Ovary (tissue), 9 donors: ENCODE results near the gene ZNF593. TPM values are rescaled to one million over a fixed set of nuclear protein-coding genes. Genes with fewer than 3 reads are reported as not detected.

Source experiments
- DNase-seq, 5 donors: peaks; one replicate each; pipeline ENCODE4 v3.0.0-alpha.2; 2019 to 2020
- H3K27ac ChIP-seq, 2 donors: fragments of 200-600 bp; one replicate each; pipeline versions ENCODE4 v1.5.1 to v1.8.0; 2019 to 2022
- H3K27me3 ChIP-seq: fragments of 200-600 bp; one replicate; pipeline ENCODE4 v1.8.0; 2022
- H3K36me3 ChIP-seq: fragments of 200-600 bp; sonication (generic); one replicate; pipeline ENCODE4 v1.5.1; 2019
- H3K4me1 ChIP-seq: one replicate; pipeline ENCODE4 v1.8.1; 2013; ENCODE audit warnings: mild to moderate bottlenecking, moderate library complexity; ENCODE audit not compliant: insufficient read depth
- H3K4me3 ChIP-seq: fragments of 200-600 bp; sonication (generic); one replicate; pipeline ENCODE4 v1.5.1; 2017
- H3K9me3 ChIP-seq, 2 donors: fragments of 200-600 bp in 1 of 2; sonication (generic) in 1 of 2; one replicate each; pipeline versions ENCODE4 v1.5.1 to v1.8.1; 2013 to 2019; ENCODE audit warnings: mild to moderate bottlenecking in 1 of 2, moderate library complexity in 1 of 2
- EP300 ChIP-seq: sonication (generic); formaldehyde crosslinking; IDR thresholded peaks from one replicate; pipeline ENCODE4 v1.6.1; 2017; ENCODE audit warnings: antibody characterized with exemption
- POLR2A ChIP-seq: fragments of 450-650 bp; IDR thresholded peaks from one replicate; pipeline ENCODE4 v1.6.1; 2017; ENCODE audit warnings: antibody characterized with exemption, mild to moderate bottlenecking, moderate library complexity
- WGBS, 3 donors: extraction: QIAGEN DNeasy Blood & Tissue Kit in 1 of 3; methylation state at CpG; one replicate each; pipeline versions ENCODE4 v1.1.5 to v1.1.7; 2013 to 2017; 5-methylcytosine and 5-hydroxymethylcytosine counted together
- intact Hi-C, 4 donors: fragments of 100-400 bp; cut with DNase I; formaldehyde crosslinking; loops; one replicate each; pipeline versions ENCODE4 v1.11.0 to v1.15.1; 2022 to 2023
- polyA plus RNA-seq, 2 donors: library from polyadenylated mRNA; stranded (reverse); fragments of 200-250 nt in 1 of 2; fragments of 350-450 nt in 1 of 2; fragmentation: Illumina TruSeq in 1 of 2; extraction: RNeasy Lipid Tissue Mini Kit (QIAGEN cat#74804) in 1 of 2; gene quantifications; one replicate each; pipeline ENCODE4 v1.2.3, GENCODE V29; 2013 to 2014
- total RNA-seq, 7 donors: library from RNA; depleted of rRNA in 2 of 7; stranded (reverse); fragments of >200 nt in 2 of 7; fragmentation: NEBNext Ultra II Directional in 3 of 7; extraction: Animal tissue kit (Norgen Biotek cat#: 25700) in 3 of 7; gene quantifications; one replicate each; pipeline versions ENCODE4 v1.1.0 to v1.2.4, GENCODE V29; 2016 to 2023
- TF ChIP-seq, protein P1 (sequence below), 3 donors: fragments of 450-650 bp in 2 of 3; fragments of 200-600 bp in 1 of 3; IDR thresholded peaks; one replicate each; pipeline versions ENCODE4 v1.5.1 to v1.8.0; 2016 to 2022; ENCODE audit warnings: antibody characterized with exemption in 3 of 3, mild to moderate bottlenecking in 1 of 3
- donor health status: DM: no; HTN: no; CAD: no; lungs with moderate emphysema.
- donor health status: DM: no; HTN: no; CAD: no.
- donor health status: Bipolar disorder and iron deficiency.
- donor health status: DM: yes; HTN: yes; CAD: no.
- donor health status: DM: no; HTN: no; CAD: no.
- donor health status: DM: yes; HTN: yes; CAD: no.

Gene ZNF593
- total and polyA plus RNA-seq, 9 donors, result 1.8 to 62.5 (median 36.5) TPM

DNA sequence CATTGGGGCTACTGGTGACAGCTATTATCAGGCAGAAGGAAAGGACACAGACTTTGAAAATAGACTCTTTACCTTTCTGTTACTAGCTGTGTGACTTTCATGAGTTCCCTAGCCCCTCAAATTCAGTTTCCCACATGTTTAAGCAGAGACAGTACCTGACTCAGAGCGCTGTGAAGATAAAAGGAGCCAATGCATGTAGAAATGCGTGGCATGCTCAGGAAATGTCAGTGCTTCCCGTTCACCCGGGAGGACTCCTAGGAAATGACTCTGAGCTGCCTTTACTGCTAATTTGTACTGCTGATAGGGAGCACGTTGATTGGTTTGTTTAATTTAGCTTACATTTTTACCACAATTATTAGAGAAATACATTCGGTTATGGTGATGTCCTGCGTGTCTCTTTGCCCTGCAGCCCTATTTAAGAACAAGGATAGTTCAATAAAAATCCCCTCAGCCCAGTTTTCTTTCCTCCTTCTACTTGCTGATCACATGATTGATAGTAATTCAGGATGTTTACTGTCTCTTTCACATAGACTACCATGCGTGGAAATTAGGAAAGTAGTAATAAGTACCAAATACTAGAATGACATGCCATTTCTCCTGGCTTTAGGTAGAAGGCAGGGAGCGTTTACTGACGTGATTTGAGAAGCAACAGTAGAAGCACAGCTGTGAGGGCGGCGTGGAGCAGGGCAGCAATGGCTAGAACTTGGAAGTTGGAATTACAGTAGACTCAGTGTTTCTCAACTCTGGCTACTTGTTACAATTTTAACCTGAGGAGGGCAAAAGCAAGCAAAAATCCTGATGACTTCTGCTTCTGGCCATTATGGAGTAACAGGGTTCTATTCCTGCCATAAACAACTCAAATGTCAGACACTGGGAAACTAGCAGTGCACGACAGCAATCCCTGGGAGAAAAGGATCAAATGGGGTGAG lies 42.2 kb upstream of the ZNF593 start:
- Histone ChIP-seq H3K4me3 (no peak overlapping the region), H3K27ac (no peak overlapping the region), H3K4me1 (no peaks in the 10 kb centered on the region), H3K36me3 (no peaks in the 10 kb centered on the region), H3K9me3 (no peaks in the 10 kb centered on the region), H3K27me3 (no peaks in the 10 kb centered on the region)
- no peak for DNase-seq
- intact Hi-C loops, result no loop called here
- TF ChIP-seq POLR2A, result no peak
- TF ChIP-seq, protein P1, sequence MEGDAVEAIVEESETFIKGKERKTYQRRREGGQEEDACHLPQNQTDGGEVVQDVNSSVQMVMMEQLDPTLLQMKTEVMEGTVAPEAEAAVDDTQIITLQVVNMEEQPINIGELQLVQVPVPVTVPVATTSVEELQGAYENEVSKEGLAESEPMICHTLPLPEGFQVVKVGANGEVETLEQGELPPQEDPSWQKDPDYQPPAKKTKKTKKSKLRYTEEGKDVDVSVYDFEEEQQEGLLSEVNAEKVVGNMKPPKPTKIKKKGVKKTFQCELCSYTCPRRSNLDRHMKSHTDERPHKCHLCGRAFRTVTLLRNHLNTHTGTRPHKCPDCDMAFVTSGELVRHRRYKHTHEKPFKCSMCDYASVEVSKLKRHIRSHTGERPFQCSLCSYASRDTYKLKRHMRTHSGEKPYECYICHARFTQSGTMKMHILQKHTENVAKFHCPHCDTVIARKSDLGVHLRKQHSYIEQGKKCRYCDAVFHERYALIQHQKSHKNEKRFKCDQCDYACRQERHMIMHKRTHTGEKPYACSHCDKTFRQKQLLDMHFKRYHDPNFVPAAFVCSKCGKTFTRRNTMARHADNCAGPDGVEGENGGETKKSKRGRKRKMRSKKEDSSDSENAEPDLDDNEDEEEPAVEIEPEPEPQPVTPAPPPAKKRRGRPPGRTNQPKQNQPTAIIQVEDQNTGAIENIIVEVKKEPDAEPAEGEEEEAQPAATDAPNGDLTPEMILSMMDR (IDR thresholded peaks at IDR 0.05), result no peak
- no peak for TF ChIP-seq EP300
- 33 to 45% (median 34%) methylated on average over 13 of the region's 13 CpGs for WGBS, 3 donors

DNA sequence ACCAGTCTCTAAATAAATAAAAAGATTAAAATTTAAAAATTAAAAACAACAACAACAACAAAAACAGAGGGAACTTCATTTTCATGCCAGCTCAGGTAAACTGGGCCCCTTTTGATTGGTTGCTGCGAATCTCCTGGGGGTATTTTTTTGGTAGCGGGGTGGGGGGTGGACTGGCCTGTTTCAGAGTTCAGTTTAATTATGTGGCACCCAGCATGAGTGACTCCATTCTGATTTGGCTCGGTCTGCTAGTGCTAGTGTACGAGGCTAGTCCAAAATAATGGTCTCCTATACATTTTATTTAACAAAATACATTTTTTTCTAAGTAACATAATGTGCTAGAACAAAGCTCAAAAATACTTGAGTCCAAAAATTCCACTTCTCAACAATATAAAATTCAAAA lies 39.9 kb upstream of the ZNF593 start:
- no peak overlapping the region for H3K27ac ChIP-seq
- no peaks in the 10 kb centered on the region for H3K36me3 ChIP-seq
- no peaks in the 10 kb centered on the region for H3K4me1 ChIP-seq
- TF ChIP-seq POLR2A, result no peak
- TF ChIP-seq EP300, result no peak
- TF ChIP-seq, protein P1 (IDR thresholded peaks at IDR 0.05), result no peak
- WGBS, 3 donors, result 90 to 96% (median 92%) methylated on average over 4 of the region's 4 CpGs
- H3K4me3 ChIP-seq, result no peak overlapping the region
- H3K27me3 ChIP-seq, result no peaks in the 10 kb centered on the region
- H3K9me3 ChIP-seq, result no peaks in the 10 kb centered on the region
- intact Hi-C loops, result no loop called here
- DNase-seq, result no peak

DNA sequence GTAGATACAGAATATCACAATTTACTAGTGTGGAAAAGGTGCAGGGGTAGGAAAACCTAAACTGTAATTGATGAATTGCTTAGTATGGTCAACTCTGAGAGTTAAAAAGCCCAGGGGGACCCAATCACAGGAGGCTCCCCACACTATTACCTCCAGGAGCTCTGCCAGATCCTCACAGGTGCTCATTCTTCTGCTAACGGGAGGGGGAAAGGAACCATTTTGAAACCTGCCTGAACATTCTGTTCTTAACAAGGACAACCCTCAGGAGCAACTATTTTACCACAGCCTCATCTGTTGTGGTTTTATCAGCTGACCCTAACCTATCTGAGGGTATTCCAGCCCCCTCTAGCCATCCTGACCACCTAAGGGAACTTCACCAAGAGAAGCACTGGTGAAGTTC lies 39.0 kb upstream of the ZNF593 start:
- Histone ChIP-seq H3K27ac (no peak overlapping the region), H3K27me3 (no peaks in the 10 kb centered on the region), H3K9me3 (no peaks in the 10 kb centered on the region), H3K4me3 (no peak overlapping the region), H3K4me1 (no peaks in the 10 kb centered on the region), H3K36me3 (no peaks in the 10 kb centered on the region)
- DNase-seq, result no peak
- intact Hi-C loops, result no loop called here
- 47 to 50% (median 48%) methylated on average over 1 of the region's 1 CpG for WGBS, 3 donors
- TF ChIP-seq POLR2A (no peak), EP300 (no peak)
- TF ChIP-seq, protein P1 (IDR thresholded peaks at IDR 0.05), result no peak

DNA sequence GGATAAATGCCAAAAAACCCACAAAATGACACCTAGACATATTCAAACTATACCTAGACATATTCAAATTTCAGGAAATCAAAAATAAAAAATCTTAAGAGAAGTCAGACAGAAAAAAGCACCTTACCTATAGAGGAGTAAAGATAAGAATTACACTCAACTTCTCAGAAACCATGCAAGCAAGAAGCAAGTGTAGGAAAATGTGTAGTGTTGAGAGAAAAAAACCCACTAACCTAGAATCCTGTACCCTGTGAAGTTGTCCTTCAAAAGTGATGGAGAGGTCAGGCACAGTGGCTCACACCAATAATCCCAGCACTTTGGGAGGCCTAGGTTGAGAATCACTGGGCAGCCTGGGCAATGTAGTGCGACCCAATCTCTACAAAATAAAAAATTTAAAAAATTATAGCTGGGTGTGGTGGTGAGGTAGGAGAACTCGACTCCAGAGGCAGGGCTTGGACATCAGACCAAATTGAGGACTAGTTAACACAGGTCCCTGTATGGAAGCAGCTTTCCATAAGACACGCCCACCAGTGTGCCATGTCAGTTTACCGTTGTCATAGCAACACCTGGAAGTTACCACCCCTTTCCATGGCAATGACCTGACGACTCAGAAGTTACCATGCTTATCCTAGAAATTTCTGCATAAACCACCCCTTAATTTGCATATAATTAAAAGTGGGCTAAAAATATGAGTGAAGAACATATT lies 37.4 kb upstream of the ZNF593 start:
- TF ChIP-seq POLR2A (no peak), EP300 (no peak)
- TF ChIP-seq, protein P1 (IDR thresholded peaks at IDR 0.05), result no peak

More for the DNA sequence above, 37.4 kb upstream of the ZNF593 start:
- H3K4me3 ChIP-seq, result no peak overlapping the region
- DNase-seq, result no peak
- intact Hi-C loops, result no loop called here
- no peaks in the 10 kb centered on the region for H3K27me3 ChIP-seq
- H3K4me1 ChIP-seq, result no peaks in the 10 kb centered on the region
- H3K9me3 ChIP-seq, result no peaks in the 10 kb centered on the region
- WGBS, 3 donors, result 76 to 81% (median 78%) methylated on average over 5 of the region's 5 CpGs
- H3K27ac ChIP-seq, result no peak overlapping the region
- H3K36me3 ChIP-seq, result no peaks in the 10 kb centered on the region
